Endothelial cell of hepatic sinusoid (primary cell): ENCODE data around the gene SSR1.
"Not testable (repeated sequence)": the region's sequence is repeated elsewhere in the genome, so short reads cannot be mapped to it uniquely, and the experiment has no call there.

ENCODE experiments used
- in situ Hi-C: cut with HindIII; loops from 2 replicates; pipeline ENCODE4 v1.10.0; 2017; ENCODE audit warnings: low sequenced_read_pairs

The SSR1 gene

DNA sequence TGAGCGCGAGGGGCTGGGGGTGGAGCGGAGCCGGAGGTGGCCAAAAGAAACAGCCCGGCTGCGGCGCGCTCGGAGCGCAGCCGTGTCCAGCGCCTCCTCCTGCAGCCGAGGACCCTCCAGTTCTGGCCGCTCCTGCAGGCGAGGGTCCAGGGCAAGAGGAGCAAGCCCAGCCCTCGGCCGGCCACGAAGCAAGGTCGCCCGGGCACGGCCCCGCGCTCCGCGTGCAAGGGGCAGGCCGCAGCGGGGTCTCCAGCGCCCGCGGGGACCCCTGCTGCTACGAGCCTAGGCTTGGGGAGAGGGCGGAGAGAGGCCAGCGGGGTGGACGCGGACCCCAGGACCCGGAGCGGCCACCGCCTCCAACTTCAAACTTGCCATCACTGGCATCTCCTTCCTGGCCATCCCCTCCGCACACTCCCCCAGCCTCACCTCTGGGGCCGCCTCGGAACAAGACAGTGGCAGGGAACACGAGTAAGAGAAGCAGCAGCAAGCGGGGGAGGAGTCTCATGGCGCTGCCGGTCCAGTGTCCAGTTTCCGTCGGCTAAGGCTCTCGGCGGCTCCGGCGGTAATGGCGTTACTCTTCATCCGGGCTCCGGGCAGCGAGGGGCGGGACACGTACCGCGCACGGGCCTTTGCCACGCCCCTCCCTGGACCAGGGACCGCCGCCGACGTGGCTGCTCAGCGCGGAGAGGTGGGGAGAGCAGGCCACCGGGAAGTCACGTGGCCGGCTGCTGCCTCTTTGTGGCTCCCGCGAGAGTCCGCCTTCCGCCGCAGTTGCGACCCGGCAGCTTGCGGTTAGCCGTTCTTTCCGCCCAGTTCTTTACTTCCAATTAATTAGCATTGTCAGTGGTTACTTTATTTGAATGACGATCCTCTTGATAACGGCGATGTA lies at the start of gene SSR1:
SSR1 (minus strand) TSS at position 584 of the 889 bp plus-strand sequence; CDS start at position 505, 79 bp downstream.
- in situ Hi-C loops = loop anchor here (5.0 kb wide), 1 partner anchor 74 kb away; the partner anchor contains the start of genes CAGE1 and RIOK1

DNA sequence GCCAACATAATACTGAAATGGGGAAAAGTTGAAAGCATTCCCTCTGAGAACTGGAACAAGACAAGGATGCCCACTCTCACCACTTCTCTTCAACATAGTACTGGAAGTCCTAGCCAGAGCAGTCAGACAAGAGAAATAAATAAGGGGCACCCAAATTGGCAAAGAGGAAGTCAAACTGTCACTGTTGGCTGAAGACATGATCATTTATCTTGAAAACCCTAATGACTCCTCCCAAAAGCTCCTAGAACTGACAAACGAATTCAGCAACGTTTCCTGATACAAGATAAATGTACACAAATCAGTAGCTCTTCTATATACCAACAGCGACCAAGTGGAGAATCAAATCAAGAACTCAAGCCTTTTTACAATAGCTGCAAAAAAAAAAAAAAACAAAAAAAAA lies 38.9 kb upstream of the SSR1 start:
- in situ Hi-C loops = not testable (repeated sequence)

DNA sequence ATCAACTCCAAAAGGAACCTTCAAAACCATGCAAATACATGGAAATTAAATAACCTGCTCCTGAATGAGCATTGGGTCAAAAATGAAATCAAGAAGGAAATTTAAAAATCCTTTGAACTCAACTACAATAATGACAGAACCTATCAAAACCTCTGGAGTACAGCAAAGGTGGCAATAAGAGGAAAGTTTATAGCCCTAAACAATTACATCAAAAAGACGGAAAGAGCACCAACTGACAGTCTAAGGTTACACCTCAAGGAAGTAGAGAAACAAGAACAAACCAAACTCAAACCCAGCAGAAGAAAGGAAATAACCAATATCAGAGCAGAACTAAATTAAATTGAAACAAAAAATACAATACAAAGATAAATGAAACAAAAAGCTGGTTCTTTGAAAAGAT lies 37.6 kb upstream of the SSR1 start:
- in situ Hi-C loops = not testable (repeated sequence)

- in situ Hi-C loops = not testable (repeated sequence)
These were observed 34.6 kb upstream of the SSR1 start for GRCh38 chr6:7347551-7347997.

DNA sequence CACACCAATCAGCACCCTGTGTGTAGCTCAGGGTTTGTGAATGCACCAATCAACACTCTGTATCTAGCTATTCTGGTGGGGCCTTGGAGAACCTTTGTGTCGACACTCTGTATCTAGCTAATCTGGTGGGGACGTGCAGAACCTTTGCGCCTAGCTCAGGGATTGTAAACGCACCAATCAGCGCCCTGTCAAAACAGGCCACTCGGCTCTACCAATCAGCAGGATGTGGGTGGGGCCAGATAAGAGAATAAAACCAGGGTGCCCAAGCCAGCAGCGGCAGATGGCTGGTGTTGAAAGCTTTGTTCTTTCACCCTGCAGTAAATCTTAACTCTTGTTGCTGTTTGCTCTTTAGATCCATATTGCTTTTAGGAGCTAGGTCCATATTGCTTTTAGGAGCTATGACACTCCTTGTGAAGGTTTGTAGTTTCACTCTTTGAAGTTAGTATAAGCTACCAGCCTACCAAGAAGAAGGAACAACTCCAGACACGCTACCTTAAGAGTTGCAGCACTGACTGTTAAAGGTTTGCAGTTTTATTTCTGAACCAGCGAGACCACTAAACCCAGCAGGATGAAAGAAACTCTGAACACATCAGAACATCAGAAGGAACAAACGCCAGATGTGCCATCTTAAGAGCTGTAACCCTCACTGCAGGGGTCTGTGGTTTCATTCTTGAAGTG lies 31.9 kb upstream of the SSR1 start:
- in situ Hi-C loops = not testable (repeated sequence)

- in situ Hi-C loops = no loop called here
These were observed 30.8 kb upstream of the SSR1 start for GRCh38 chr6:7343546-7344475.

DNA sequence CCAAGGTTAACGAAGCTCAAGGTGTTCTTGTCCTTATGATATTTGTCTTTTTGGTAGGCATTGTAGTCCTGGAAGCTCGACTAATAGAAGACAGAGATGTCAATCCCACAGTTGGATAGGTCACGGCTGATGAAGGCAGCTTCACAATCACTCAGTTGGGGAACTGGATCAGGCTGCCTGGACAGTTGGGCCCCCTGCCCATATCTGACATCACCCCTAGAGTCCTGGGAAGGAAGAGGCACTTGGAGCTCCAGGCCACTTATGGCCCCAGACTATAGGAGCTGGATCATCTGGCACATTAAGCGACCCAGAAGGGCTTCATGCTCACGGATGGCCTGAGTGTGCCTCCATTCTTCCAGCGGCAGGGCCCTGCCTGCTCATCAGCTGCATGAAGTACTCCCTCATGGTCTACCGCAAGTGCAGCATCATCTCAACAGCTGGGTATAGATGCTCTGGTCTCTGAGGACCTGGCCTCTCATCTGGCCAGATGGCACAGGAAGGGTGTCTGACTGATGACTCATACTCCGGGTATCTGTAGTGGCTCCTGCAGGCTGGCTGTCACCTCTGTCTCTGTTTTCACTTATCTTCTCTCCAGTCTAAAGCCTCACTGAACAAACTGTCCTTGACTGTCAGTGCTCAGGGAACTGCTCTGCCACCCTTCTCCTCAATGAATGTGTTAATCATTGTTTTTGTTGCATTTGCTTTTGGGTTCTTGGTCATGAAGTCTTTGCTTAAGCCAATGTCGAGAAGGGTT lies 29.2 kb upstream of the SSR1 start:
- in situ Hi-C loops = no loop called here

- in situ Hi-C loops = no loop called here
These were observed 28.3 kb upstream of the SSR1 start for GRCh38 chr6:7341271-7341670.

GRCh38 chr6:7339007-7339732 lies 26.2 kb upstream of the SSR1 start:
- in situ Hi-C loops = not testable (repeated sequence)

DNA sequence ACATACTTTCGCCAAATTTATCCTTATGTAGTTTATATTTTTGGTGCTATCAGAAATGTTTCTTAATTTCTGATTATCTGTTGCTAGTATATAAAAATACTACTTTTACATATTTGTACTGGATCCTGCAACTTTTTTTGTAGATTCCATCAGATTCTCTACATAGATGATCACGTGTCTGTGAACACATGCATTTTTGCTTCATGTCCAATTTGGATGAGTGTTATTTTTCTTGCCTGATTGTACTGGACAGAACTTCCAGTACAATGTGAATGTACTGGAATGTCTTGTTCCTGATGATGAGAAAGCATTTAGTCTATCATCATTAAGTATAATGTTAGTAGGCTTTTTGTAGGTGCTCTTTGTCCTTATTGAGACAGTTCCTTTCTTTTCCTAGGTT lies 25.0 kb upstream of the SSR1 start:
- in situ Hi-C loops = no loop called here

DNA sequence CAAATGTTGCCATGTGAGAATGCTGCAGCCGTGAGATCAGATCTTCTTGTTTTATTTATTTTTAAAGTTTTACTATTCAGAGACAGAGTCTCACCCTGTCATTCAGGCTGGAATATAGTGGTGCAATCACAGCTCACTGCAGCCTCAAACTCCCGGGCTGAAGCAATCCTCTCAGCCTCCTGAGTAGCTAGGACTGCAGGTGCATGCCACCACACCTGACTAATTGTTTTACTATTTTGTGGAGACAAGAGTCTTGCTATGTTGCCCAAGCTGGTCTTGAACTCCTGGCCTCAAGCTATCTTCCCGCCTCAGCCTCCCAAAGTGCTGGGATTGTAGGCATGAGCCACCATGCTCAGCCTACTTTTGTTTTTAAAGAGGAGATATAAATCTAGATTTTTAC lies 22.5 kb upstream of the SSR1 start:
- in situ Hi-C loops = no loop called here

- in situ Hi-C loops = no loop called here
These were observed 21.7 kb upstream of the SSR1 start for GRCh38 chr6:7334685-7335084.

DNA sequence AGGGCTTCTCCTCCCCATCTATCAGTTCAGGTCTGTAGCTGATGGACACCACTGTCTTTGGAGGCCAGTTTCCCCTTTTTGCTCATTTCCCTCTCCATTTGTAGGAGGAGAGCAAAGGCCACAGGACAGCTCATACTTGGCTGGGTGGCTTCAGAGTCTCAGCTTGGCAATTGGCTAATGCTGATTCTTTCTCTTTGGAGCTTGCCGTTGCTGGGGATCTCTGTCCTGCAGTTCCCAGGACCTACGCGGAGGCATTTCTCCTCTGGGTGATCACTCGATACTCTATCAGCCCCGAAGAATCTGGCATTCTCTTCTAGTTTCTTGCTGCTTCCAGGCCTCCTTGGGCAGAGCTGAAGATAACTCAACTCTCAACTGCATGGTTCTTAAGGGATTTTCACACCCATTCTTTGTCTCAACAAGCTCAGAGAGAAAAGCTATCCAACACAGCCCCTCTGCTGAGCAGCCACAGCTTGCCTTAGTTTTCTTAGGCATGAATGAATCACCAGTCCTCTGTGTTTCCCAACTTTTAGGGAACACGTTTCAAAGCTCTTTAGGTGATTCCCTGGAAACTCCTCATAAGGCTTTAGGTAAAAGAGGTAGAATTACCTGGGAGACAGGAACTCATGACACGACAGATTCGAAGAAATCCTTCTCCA lies 19.2 kb upstream of the SSR1 start:
- in situ Hi-C loops = no loop called here

GRCh38 chr6:7331452-7331851 lies 18.5 kb upstream of the SSR1 start:
- in situ Hi-C loops = no loop called here

DNA sequence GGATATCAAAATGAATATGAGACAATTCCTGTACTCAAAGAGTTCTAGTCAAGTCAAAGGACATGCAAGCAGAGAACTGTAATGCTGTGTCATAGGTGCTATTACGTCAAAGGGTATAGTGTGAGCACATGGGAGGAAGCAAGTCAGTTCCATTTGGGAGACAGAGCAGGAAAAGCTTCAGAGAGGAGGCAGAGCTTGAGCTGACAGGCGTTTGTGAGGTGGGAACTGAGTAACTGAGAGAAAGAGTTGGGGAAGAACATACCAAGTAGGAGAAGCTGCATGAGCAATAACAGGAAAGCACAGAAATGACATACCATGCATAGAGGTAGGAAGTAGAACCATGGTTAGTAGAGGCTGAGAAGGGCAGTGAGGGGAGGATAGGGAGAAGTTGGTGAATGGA lies 15.2 kb upstream of the SSR1 start:
- in situ Hi-C loops = no loop called here

DNA sequence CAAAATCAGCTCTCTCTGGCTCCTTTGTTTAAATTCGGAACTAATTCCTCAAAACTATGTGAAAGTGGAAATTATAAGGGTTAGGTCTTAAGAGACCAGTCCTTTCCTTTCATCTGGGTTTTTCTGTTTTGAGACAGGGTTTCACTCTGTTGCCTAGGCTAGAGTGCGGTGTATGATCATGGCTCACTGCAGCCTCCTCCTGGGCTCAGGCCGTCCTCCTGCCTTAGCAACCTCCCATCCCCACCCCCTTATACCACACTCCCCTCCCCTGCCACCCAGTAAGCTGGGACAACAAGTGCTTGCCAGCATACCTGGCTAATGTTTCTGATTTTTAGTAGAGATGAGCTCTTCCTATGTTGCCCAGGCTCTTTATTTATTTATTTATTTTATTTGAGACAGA lies 12.8 kb upstream of the SSR1 start:
- in situ Hi-C loops = no loop called here

GRCh38 chr6:7324520-7324919 lies 11.5 kb upstream of the SSR1 start:
- in situ Hi-C loops = no loop called here

GRCh38 chr6:7323074-7323473 lies 10.1 kb upstream of the SSR1 start:
- in situ Hi-C loops = no loop called here

DNA sequence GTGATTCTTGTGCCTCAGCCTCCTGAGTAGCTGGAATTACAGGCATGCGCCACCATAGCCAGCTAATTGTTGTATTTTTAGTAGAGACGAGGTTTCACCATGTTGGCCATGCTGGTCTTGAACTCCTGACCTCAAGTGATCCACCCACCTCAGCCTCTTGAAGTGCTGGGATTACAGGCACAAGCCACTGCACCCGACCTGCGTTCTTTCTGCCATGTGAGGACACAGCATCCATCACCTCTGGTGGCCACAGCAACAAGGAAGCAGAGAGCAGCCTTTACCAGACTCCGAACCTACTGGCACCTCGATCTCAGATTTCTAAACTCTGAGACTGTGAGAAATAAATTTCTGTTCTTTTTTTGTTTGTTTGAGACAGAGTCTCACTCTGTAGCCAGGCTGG lies 8.9 kb upstream of the SSR1 start:
- in situ Hi-C loops = not testable (repeated sequence)
